GM21360 (cell line): ENCODE measurements around the gene USF1.

Experiments
- ATAC-seq: cut with Tn5 transposase; IDR thresholded peaks from one replicate; pipeline ENCODE4 v1.9.1; 2021; ENCODE audit warnings: mild to moderate bottlenecking, moderate library complexity; ENCODE audit not compliant: unreplicated experiment

The USF1 gene, protein sequence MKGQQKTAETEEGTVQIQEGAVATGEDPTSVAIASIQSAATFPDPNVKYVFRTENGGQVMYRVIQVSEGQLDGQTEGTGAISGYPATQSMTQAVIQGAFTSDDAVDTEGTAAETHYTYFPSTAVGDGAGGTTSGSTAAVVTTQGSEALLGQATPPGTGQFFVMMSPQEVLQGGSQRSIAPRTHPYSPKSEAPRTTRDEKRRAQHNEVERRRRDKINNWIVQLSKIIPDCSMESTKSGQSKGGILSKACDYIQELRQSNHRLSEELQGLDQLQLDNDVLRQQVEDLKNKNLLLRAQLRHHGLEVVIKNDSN

DNA sequence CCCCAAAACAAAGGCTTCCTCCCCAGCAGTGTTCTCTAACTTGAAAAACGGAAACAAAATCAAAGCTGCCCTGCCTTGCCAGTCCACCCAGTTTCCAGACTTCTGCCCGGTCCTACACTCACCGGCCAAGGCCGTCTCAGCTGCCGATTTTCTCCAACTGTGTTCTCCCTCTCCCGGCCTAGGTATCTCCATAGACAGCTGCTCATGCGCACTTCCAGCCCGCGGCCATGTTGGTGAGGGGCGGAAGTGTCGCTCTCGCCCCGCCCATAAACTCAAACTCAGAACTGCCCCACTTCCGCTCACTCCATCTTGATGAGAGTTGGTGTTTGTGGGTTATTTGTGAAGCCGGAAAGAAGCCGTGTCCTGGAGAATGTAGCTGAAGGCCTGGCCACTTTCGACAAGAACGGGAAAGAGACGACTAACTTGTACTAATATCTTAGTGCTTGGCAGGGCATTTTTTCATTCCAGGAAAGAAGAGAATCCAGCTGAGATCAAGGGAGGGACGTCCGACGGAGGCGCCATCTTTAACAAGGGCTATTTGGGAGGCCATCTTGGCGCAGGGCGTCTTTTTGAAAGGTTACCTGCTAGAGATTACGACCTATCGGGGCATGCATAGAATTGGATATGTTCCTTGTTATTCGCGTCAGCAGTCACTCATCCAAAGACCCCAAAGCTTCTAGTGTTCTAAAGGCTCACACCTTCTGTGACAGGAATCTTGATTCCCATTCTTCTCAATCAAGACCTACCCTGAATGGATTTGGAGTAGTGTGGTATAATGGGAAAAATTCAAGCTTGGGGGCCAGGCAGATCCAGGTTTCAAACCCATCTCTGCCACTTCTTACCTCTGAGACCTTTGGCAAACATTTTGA is at the start of gene USF1:
Gene USF1, minus strand, starts transcription at position 242 of the 869 bp plus-strand sequence. CDS start 2,702 bp downstream, outside the sequence.
- ATAC-seq: peak; percentile 55

DNA sequence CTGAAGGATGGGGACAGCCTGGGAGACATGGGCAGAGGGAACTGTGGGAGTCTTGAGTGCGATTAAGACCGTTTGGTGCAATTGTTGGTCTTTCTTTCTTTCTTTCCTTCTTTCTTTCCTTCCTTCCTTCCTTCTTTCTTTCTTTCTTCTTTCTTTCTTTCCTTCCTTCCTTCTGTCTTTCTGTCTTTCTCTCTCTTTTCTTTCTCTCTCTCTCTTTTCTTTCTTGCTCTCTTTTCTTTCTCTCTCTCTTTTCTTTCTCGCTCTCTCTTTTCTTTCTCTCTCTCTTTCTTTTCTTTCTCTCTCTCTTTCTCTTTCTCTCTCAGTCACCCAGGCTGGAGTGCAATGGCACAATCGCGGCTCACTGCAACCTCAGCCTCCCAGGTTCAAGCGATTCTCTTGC is 49.5 kb upstream of the USF1 start:
- ATAC-seq: no peak

DNA sequence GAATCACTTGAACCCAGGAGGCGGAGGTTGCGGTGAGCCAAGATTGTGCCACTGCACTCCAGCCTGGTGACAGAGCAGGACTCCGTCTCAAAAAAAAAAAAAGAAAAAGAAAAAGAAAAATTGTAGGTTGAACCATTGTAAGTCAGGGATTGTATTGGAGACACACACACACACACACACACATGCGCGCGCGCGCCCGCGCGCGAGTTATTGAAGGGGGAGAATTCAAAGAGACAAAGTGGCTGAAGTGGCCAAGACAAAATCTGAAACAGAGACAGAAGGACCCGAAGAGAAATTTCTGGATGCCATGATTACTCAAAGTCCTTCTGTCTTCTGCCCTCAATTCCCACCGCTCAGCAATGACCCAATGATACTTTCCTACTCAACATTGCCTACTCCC is 48.7 kb upstream of the USF1 start:
- no peak for ATAC-seq

DNA sequence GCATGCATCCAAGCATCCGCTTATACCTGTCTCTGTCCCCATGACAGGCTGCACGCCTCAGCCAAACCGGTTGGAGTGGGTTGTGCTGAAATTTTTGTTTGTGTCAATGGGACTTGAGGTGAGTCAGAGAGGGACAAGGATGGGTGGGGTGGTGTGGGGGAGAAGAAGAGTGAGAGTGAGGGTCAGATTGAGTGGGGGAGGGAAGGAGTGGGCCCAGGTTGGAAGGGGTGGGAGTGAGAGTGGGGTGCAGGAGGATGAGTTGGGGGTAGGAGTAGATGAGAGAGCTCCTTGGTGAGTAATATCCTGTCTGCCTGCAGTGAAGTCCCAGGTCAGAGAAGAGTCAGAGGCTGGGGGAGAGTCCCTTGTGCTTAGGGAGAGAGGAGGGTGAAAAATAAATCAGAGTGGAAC is 46.8 kb upstream of the USF1 start:
- ATAC-seq: no peak

DNA sequence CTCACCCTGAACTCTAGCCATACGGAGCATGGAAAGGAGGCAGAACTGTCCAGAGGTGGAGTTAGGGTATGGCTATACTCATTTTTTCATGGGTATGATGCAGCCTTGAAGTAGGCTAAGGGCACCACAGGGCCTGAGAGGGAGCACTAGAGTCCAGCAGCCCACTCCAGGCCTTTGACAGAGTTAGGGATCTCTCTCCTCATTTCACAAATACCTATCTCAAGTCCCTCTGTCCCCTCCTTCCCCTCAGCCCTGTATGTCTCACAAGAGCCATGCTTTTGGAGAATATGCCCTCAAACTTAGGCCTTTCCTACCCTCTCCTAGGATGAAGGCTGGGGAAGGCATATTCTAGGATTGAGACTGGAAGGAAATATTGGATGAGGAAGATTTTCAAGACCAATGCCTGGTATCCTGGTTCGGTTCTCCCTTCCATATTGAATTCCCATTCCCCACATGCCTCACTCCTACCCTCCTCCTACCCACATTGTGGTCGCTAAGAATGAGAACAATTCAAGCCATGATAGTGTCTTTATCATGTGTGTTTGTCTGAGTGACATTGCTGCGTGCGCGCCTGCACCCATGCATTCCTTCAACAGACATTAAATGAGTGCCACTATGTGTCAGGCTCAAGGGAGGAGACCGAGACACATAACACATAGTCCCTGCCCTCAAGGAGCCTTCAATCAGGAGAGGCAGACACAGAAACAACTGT is 46.2 kb upstream of the USF1 start:
- ATAC-seq: no peak

DNA sequence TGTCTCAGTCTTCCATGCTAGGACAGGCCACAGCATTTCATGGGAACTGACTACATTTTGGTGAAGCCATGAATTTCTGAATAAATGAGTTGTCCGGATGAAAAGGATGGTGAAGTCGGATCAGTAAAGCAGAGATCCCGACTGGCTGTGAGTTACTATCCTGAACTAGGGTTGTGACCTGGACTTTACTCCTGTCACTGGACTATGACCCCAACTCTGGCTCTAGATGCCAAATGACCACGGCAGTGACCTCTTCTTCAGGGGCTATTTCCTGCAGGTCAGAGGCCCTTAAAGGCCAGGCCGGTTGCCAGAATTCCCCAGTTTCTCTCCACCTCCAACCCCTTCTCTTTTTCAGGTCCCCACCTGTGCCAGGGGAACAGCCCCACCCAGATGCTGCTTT is 45.3 kb upstream of the USF1 start:
- no peak for ATAC-seq

DNA sequence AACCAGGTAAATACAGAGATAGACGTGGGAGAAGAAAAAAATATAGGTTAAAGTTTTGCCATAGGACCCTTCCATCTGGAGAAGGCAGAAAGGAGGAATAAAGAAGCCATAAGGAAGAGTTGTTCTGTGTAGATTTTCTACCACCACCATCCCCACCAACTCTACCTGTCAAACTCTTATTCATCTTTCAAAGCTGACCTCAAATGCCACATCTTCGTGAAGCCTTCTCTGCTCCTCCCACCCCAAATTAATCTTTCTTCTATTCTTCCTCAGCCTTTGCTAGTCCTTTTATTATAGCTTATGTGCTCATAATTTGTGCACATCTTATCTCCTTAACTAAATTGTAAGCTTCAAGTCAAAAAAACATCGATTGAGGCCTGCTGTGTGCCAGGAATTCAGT is 44.8 kb upstream of the USF1 start:
- no peak for ATAC-seq

DNA sequence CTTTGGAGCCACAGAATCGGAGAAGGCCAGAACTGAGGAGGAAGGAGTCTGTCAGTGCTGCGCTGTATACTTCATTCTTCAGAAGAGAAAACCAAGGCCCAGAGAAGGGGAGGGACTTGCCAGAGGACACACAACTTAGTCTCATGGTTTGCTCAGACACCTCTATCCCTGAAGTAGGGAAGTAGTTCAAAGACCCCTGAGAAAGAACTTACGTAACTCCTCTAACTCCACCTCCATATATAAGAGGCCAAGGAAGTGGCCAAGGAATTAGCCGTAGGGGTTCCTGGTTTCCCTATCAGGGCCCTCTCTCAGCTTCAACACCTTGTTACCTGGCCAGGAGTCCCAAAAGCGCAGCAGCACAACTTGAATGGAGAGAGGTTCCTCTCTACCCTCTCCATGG is 44.2 kb upstream of the USF1 start:
- ATAC-seq: no peak

DNA sequence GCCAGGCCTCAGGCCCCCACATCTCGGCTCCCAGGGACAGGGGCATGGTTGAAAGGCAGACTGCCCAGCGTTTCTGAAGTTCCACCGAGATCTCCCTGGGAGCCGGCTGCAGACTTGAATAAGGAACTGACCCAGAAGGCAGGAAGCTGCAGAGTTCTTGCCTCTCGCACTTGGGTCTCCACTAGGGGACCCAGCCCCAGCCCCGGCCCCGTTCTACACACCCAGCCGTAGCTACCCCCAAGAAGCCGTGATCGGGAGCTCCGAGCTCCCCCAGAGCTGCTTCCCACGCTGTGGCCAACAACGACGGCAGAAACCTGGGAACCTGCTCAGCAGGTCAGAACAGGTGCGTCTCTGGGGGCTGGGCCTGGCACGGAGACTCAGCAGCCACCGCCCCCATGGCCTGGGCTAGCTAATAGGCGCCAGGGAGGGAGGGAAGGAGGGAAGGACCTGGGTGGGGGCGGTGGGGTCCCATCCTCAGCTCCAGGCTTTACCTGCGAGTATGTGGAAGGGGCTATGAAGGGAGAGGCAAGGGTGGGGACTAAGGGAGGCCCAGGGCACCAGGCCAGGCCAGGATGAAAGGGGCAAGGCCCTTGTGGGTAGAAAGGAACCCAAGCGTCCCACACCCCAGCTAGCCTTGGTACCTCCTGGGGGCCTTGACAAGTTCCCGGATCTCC is 43.6 kb upstream of the USF1 start, which contains the start of gene NECTIN4:
Gene NECTIN4, minus strand, starts transcription at position 308 of the 674 bp plus-strand sequence. Its CDS starts 262 bp downstream, at position 46.
- no peak for ATAC-seq

DNA sequence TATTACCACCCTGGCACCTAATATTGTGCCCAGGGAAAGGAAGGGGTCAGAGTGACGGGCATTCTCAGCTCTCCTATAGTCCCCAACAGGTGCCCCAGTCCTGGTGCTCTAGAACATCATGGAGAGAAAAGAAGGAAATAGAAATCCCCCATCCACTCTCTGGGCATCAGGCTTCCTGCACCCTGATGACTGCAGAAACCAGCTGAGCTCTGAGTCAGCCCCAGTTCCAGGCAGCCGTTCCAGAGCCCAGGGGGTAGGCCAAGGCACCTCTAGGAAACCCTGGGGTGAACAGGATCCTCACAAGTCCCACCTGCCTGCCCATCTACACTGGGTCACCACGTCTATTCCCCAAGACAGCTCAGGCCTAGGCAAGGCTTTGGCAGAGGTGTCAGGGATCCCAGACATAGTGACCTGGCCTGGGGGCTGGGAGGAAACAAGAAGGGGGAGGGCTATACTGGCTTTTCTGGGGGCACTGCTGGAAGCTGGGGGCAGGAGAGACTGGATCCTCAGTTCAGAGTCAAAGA is 42.9 kb upstream of the USF1 start:
- ATAC-seq: no peak

DNA sequence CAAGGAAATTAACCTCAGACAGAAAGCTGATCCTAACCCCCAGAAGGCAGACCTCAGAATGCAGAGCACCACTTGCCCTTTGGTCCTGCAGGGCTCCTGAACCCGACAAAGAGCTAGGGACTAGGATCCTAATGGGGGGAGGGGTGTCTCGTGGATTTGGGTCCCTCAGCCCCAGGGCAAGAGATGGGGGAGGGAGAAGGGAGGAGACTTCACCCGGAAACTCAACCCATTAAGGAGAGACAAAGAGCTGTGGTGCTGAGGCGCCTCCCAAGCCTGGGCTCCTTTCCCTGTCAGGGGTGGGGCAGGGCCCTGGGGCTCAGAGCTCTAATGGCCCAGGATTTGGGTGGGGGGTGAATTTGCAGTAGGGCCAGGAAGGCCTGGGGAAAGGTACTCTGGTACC is 40.7 kb upstream of the USF1 start:
- no peak for ATAC-seq

DNA sequence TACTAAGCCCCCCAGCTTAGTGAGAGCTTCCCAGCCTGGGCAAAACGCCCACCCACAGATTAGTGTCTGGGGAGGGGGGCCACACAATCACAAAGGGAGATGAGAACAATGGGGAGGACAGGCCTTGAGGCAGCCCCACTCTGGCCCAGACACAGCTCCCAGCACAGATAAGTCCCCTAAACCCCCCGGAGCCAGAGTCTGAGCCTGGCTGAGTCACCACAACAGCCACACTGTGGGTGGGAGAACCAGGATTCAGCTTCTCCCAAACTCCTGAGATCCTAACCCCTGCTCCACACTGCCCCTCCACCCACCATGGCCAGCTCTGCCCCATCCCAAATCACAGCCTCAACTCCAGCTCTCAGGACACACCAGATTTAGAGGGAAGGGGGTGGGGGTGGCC is 39.4 kb upstream of the USF1 start:
- ATAC-seq: no peak

DNA sequence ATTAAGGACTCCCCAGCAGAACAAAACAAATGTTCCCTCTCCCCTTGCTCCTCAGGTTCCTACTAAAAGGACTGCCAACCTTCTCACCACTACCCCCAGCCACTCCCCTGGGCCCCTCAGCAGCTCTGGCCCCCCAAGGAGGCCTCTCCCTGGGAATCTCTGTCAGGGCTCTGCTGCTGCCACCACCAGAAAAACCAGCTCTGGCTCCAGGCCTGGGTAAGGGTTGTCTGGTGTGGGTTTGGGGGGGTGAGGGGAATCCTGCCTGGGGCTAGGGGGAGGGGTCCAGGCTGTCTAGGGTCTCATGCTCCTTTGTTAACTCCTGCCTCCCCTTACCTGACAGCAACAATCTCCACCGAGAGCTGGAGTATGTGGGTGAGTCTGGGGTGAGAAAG is 38.8 kb upstream of the USF1 start:
- no peak for ATAC-seq

DNA sequence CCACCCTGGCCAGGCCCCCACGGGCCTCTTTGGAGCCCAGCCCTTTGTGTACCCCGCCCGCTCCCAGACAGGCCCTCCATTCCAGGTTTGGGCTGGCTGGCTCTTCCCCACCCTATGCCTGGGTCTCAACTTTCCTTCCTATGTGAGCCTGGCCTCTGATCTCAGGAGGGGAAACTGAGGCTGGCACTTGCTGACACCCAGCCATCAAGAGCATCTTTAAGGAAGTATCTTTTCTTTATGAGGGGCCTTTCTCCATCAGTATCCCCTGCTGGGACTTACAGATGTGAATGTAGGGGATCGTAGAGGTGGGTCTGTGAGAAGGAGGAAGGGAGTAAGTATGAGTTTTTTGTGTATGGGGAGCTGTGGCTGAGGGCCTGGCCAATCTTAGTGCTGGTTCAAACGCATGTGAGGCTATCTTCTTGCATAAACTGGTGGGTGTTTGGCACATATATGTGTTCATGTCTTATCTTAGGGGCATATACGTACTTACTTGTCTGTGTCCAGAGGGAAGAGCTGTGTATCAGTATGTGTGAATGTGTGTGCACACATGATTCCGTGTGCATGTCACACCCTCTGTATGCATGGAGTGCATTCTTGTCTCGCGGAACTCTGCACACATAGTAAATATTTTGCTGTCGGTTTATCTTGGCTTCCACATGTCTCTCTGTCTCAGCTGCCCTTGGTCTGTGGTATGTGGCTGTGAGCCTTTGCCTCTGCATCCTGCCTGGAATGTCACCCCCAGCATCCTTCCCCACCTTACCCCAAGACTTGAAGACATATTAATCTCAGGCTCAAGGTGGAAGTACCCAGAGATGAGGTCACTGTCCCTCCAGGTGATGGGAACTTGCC is 38.2 kb upstream of the USF1 start:
- no peak for ATAC-seq

DNA sequence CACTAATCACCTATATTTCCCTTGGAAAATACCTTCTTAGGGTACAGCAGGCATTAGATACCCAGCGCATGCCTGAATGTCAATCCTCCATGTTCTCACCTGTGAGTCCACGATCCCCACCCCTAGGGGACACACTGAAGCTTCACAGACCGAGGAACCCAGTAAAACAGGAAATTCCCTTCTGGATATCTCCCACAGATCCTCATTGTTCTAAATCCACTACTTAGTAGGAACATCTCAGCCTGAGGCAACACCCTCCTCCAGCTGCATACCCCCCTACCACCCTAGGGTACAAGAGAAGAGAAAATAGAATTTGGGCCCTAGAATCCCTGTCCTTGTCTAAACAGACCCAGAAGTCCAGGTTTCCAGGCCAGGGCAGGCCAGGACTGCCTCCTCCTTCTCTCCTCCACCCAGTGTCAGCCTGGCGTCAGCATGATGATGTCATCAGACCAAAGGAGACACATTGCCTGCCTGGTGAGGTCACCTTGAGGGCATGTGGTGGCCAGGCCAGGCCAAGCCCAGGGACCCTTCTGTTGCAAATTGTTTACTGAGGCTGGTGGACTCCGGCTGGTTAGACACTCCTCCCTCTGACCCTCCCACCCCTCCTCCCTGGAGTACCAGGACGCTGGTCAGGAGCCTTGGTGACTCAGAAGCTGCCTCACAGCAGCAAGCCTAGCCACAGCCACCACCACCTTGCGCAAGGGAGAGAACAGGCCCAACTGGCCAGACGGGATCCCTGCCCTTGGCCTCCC is 37.4 kb upstream of the USF1 start:
- ATAC-seq: no peak

DNA sequence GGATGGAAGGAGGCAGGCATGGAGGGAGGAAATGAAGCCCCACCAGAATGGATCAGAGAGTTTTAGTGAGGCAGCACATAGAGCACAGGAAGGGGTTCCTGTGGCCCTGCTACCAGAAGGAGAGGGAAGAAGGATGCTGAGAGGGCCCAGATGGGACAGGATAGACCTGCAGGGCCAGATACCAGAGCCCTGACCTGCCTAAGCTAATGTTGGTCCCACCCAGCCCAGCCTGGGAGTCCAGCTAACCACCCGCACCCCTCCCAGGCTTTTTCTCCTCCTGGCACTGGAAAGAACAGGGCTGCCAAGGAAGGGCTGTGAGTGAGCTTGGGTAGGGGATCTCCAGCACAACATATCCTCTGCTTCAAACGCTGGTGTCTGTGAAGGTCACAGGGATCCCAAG is 36.7 kb upstream of the USF1 start:
- ATAC-seq: no peak

DNA sequence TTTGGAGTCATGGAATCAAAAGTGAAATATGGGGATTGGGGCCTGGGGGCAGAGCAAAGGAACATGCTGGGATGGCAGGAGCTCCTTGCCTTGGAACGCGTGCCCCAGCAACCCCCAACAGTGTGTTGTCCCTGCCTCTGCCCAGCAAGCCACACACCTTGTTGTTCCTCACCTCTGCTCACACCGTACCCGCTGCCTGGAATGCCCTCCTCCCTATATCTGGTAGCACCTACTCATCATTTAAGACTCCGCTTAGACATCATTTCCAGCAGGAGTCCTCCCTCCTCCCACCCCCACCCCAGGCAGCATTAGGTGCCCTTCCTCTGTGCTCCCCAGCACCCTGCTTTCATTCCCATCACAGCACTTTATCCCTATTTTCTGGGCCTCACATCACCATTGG is 35.7 kb upstream of the USF1 start:
- no peak for ATAC-seq

DNA sequence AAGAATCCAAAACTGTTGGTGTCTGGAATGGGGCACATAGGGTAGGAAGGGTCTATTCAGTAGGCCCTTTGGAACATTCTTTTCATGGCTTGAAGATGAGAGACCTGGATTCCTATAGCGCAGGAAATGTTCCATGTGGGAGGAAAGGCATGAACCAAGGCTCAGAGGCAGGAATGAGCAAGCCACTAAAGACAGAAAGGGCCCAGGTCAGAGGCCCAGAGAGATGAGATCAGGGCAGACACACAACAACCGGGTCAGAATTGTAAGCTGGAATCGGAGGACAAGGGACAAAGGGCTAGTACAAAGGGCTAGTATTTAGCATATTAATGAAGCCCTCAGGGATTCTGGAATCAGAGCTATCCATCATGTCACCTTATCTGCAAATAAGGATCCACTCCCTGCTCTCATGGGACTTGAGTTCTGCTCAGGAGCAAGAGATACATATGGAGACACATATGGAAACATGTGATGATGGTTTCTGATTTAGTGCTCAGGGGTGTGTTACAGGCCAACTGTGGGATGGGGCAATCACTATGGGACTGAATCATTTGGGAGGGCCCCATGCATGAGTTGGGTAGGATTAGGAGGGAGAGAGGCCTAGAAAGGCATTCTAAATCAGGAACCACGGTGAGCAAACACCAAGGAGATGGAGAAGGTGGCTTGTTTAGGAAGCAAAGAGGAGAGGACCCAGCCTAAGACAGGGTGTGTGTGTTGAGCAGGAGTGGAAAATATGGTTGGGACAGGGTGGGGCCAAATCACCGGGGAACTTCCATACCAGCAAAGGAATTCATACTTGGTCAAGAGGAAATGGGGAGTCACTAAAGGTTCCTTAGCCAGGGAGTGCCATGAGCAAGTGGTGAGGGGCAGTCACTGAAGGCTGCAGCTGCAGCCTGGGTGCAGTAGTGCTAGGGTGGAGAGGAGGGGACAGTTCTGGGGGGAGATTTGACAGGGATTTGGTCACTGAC is 34.9 kb upstream of the USF1 start:
- ATAC-seq: no peak
